Left lung (tissue), 10 donors: ENCODE data around the gene UBE2D4. TPM values are rescaled to one million over a fixed set of nuclear protein-coding genes. Genes with fewer than 3 reads are reported as not detected.
"Not testable (repeated sequence)": the region's sequence is repeated elsewhere in the genome, so short reads cannot be mapped to it uniquely, and the experiment has no call there.

ENCODE experiments used
- ATAC-seq: fragments of 200-7000 bp; cut with Tn5 transposase; one replicate; pipeline ENCODE4 v1.9.1; 2020; ENCODE audit warnings: moderate library complexity
- DNase-seq, 4 donors: peaks; one replicate each; pipeline ENCODE4 v3.0.0-alpha.2; 2013 to 2020
- H3K27ac ChIP-seq, 2 donors: fragments of 200-600 bp; sonication (generic) in 1 of 2; one replicate each; pipeline versions ENCODE4 v1.5.0 to v1.8.0; 2020 to 2021
- H3K27me3 ChIP-seq, 2 donors: fragments of 200-600 bp; sonication (generic) in 1 of 2; one replicate each; pipeline versions ENCODE4 v1.5.0 to v1.8.0; 2020 to 2021
- H3K36me3 ChIP-seq, 2 donors: fragments of 200-600 bp; sonication (generic) in 1 of 2; one replicate each; pipeline versions ENCODE4 v1.5.0 to v1.8.0; 2020 to 2021
- H3K4me1 ChIP-seq, 2 donors: fragments of 200-600 bp; one replicate each; pipeline ENCODE4 v1.8.0; 2021
- H3K4me3 ChIP-seq, 2 donors: fragments of 200-600 bp; sonication (generic) in 1 of 2; one replicate each; pipeline versions ENCODE4 v1.5.0 to v1.8.0; 2020 to 2021; ENCODE audit warnings: mild to moderate bottlenecking in 1 of 2
- H3K9me3 ChIP-seq, 2 donors: fragments of 200-600 bp; sonication (generic) in 1 of 2; one replicate each; pipeline versions ENCODE4 v1.5.0 to v1.8.0; 2020 to 2021
- intact Hi-C, 2 donors: fragments of 100-400 bp; cut with DNase I; formaldehyde crosslinking; loops; one replicate each; pipeline versions ENCODE4 v1.11.2 to v1.14.2; 2022
- polyA plus RNA-seq, 6 donors: library from polyadenylated mRNA; unstranded; fragments of 120-200 nt; gene quantifications; one replicate each; pipeline ENCODE4 v1.2.1, GENCODE V29; 2013; ENCODE audit not compliant: insufficient read length in 6 of 6
- total RNA-seq, 2 donors: library from RNA; stranded (reverse); fragmentation: NEBNext Ultra II Directional; extraction: Animal tissue kit (Norgen Biotek cat#: 25700); gene quantifications; one replicate each; pipeline ENCODE4 v1.2.1, GENCODE V29; 2021
- TF ChIP-seq, protein P1 (sequence below), 2 donors: fragments of 200-600 bp; sonication (generic) in 1 of 2; IDR thresholded peaks; one replicate each; pipeline versions ENCODE4 v1.5.0 to v1.8.0; 2021; ENCODE audit warnings: antibody characterized with exemption in 2 of 2
- donor health status: DM: no; HTN: yes; CAD: no.
- donor health status: DM: no; HTN: no; CAD: no.

The UBE2D4 gene
- total and polyA plus RNA-seq, 8 donors = 15.2 to 26.4 (median 16.6) TPM

DNA sequence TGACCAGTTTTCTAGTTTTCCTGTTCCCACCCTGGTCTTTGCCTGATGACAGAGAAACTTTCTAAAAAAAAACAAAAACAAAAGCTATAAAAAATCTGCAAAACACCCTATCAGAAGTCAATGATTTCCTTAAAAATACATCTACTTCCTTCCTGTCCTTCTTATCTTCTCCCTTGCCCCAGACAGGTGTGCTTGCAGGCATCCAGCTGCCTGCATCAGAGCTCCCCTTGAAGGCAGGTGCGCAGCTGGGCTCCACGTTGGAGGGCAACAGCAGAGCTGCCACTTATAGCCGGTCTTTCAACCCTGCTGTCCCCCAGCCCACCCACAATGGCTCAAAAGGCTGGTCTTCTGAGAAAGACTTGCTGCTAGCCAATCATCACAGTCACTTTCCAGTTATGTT, 29.8 kb downstream of the UBE2D4 start:
- ATAC-seq (no peak), DNase-seq (no peak)
- Histone ChIP-seq H3K36me3 (peaks cover 0 to 41% of the 10 kb centered on the region in 2 donors), H3K27ac (no peak overlapping the region), H3K4me3 (no peak overlapping the region), H3K9me3 (no peaks in the 10 kb centered on the region), H3K27me3 (no peaks in the 10 kb centered on the region), H3K4me1 (no peaks in the 10 kb centered on the region)
- intact Hi-C loops = no loop called here
- TF ChIP-seq, protein P1, sequence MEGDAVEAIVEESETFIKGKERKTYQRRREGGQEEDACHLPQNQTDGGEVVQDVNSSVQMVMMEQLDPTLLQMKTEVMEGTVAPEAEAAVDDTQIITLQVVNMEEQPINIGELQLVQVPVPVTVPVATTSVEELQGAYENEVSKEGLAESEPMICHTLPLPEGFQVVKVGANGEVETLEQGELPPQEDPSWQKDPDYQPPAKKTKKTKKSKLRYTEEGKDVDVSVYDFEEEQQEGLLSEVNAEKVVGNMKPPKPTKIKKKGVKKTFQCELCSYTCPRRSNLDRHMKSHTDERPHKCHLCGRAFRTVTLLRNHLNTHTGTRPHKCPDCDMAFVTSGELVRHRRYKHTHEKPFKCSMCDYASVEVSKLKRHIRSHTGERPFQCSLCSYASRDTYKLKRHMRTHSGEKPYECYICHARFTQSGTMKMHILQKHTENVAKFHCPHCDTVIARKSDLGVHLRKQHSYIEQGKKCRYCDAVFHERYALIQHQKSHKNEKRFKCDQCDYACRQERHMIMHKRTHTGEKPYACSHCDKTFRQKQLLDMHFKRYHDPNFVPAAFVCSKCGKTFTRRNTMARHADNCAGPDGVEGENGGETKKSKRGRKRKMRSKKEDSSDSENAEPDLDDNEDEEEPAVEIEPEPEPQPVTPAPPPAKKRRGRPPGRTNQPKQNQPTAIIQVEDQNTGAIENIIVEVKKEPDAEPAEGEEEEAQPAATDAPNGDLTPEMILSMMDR (IDR thresholded peaks at IDR 0.05) = no peak

DNA sequence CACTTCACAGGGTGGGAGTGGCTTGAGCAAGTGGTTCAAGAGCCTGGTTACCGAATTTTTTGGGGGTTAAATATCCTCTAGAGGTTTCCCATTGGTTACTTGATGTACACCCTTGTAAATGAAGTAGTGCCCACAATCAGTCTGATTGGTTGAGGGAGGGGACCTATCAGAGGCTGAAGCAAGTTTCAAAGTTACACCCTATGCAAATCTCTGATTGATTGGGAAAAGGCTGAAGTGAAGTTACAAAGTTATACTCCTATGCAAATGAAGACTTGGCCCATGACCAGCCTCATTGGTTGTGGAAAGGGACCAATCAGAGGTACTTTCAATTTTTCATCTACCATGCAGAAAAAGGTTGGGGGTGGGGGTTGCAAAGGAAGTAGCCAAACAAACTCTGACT, 34.7 kb downstream of the UBE2D4 start:
- no peak for ATAC-seq

DNA sequence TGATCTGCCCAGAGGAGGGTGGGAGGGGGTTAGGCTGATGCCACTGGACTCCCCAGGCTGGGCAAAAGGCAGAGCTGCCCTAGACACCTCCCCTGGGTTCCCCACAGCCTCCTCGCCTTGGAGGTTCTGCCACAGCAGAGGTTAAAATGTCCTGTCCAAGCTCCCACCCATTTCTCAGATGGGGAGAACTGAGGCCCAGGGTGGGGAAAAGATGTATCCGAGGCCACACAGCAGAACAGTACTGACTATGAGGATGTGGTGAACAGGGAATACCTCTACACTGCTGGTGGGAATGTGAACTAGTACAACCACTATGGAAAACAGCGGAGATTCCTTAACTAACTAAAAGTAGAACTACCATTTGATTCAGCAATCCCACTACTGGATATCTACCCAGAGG, 40.2 kb downstream of the UBE2D4 start:
- H3K36me3 ChIP-seq, H3K27ac ChIP-seq, DNase-seq, intact Hi-C loops, H3K4me3 ChIP-seq, H3K9me3 ChIP-seq, ATAC-seq, H3K27me3 ChIP-seq, H3K4me1 ChIP-seq: not testable (repeated sequence)

More for the DNA sequence above, 34.7 kb downstream of the UBE2D4 start:
- TF ChIP-seq, protein P1 (IDR thresholded peaks at IDR 0.05) = no peak
- Histone ChIP-seq H3K36me3 (peaks cover 0 to 13% of the 10 kb centered on the region in 2 donors), H3K27ac (no peak overlapping the region), H3K27me3 (no peaks in the 10 kb centered on the region), H3K4me3 (no peak overlapping the region), H3K4me1 (no peaks in the 10 kb centered on the region), H3K9me3 (no peaks in the 10 kb centered on the region)
- intact Hi-C loops = no loop called here
- DNase-seq = no peak

DNA sequence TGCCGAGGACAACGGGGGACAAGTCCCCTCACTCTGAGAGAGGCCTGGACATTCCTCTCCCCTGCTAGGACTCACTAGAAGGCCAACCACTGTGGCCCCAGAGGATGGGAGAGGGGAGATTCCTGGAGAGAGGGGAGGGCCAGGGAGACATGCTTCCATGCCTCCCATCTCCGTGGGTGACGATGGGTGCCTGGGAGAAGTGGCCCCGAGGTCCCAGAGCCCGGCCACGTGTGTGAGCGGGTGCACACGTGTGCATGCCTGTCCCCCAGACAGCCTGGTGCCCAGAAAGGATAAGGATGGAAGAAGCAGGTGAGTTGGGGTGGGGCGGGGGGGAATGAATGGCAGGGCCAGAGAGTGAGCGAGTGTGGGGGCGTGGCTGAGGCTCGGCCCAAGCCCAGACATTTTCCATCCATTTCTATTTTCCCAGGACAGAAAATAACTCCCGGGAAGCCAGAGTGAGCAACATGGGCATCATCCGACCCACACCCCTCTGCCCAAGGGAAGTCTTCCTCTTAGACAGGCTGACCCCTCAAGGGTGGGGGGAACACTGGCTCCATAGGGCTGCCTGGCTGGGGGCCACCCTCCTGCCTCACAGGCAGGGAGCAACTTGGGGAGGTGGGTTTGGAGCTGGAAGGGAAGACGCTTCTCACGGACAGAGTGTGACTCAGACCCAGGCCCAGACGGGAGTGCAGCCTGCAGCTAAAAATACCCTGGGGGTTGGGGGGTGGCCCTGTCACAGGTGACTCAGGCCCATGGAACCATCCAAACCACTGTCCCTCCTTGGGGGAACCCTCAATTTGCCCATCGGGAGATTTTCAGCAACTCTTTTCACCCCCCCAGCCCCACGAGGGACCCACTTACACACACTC, 42.2 kb downstream of the UBE2D4 start:
- peak; percentile 42 for ATAC-seq
- H3K9me3 ChIP-seq, H3K4me3 ChIP-seq, DNase-seq, H3K36me3 ChIP-seq, H3K27ac ChIP-seq, H3K27me3 ChIP-seq, H3K4me1 ChIP-seq, intact Hi-C loops: not testable (repeated sequence)

DNA sequence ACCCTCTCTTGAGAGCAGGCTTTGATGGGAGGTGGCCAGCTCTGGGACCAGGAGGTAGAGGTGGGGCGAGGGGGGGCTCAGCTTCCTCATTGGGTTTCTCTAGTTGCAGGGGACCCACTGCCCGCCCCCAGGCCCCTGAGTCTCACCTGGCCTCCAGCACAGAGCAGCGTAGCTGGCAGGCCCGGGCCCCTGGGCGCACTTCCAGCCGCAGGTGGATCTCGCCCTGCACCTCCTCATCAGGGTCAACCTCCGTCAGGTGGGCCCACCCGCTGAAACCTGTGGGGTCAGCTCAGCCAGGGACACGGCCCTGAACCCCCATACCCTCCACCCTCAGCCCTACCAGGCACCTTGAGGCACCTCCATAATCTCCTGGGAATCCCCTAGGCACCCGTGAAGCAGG, 43.4 kb downstream of the UBE2D4 start:
- H3K9me3 ChIP-seq, H3K27me3 ChIP-seq, intact Hi-C loops, H3K4me3 ChIP-seq, H3K36me3 ChIP-seq, DNase-seq, H3K27ac ChIP-seq, H3K4me1 ChIP-seq, ATAC-seq: not testable (repeated sequence)

DNA sequence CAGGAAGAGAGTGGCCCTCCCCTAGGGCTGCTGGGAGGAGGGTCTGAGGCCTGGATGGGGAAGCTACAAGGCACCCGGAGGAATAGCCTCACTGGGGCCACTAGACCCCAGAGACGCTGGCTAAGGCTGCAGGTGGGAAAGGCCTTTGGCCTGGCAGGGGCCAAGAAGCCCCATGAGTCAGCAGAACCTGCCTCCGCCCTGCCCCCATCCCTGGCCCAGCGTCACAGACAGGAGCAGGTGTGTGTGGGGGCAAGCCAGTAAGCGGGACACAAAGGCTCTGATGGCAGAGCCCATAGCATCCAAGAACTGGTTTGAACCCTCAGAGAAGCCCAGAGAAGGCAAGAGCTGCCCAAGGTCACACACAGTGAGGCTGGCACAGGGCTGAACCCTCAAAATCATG, 44.5 kb downstream of the UBE2D4 start:
- ATAC-seq, H3K4me1 ChIP-seq, H3K27me3 ChIP-seq, DNase-seq, H3K4me3 ChIP-seq, H3K36me3 ChIP-seq, H3K9me3 ChIP-seq, H3K27ac ChIP-seq, intact Hi-C loops: not testable (repeated sequence)

DNA sequence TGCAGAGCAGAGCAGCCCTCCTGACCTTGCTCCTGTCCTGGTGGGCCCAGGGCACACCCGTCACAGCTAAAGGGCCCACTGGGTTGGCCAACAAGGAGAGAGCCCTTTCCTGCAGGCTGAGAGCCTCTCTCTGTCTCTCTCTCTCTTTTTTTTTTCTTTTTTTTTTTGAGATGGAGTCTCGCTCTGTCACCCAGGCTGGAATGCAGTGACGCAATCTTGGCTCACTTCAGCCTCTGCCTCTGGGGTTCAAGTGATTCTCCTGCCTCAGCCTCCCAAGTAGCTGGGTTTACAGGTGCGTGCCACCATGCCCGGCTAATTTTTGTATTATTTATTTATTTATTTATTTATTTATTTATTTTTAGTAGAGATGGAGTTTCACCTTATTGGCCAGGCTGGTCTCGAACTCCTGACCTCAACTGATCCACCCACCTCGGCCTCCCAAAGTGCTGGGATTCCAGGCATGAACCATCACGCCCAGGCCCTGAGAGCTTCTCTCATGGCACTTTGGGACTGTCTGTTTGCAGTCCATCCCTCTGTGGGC, 47.9 kb downstream of the UBE2D4 start:
- H3K27ac ChIP-seq, ATAC-seq, intact Hi-C loops: not testable (repeated sequence)

DNA sequence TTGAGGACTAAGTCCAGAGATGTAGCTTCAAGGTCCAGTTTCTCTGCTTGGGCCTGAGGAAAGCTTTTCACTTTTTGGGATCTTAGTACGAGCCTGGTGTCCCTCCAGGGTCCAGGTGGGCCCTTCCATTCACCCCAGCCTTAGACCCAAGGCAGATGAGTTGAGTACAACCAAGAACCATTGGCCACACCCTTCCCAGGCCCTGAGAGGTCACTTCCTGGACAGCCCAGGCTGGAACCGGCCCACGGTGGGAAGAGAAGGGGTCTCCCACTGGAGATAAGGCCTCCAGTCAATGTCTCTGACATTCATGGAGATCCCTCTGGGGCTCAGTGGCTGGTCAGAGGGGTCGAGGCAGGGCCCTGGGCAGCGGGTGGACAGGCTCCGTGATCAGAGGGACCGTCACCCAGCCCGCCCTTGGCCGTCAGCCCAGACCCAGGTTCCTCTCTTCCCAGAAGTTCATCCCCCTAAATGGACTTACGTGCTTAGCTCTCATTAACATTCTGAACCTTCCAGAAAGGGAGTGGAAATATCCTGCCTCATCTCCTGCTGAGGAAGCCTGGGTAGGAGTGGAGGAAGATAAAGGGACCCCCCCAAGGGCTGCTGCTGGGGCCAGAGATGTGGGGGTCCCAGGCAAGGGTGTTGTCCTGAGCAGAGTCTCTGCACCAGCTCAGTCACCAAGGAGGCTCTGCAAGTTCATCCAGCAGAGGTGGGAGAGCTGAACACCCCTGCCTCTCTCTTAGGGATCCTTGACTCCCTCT, 48.7 kb downstream of the UBE2D4 start:
- H3K9me3 ChIP-seq, intact Hi-C loops, ATAC-seq, H3K27me3 ChIP-seq, H3K4me1 ChIP-seq, H3K27ac ChIP-seq, H3K4me3 ChIP-seq, H3K36me3 ChIP-seq: not testable (repeated sequence)
- peak in 1 of 4 donors; percentile 44 for DNase-seq

More for the DNA sequence above, 47.9 kb downstream of the UBE2D4 start:
- not testable (repeated sequence) for H3K9me3 ChIP-seq, H3K27me3 ChIP-seq, DNase-seq, H3K4me3 ChIP-seq, H3K36me3 ChIP-seq, H3K4me1 ChIP-seq
